ENCODE data around the gene CENPU. TPM values are rescaled to one million over a fixed set of nuclear protein-coding genes. Genes with fewer than 3 reads are reported as not detected.

The CENPU gene
- total and polyA plus RNA-seq, 2 of the 8 experiments (the other 6 are each of a cell fraction or from before 2014, with no cell fraction given) = 32.1 to 122 TPM

DNA sequence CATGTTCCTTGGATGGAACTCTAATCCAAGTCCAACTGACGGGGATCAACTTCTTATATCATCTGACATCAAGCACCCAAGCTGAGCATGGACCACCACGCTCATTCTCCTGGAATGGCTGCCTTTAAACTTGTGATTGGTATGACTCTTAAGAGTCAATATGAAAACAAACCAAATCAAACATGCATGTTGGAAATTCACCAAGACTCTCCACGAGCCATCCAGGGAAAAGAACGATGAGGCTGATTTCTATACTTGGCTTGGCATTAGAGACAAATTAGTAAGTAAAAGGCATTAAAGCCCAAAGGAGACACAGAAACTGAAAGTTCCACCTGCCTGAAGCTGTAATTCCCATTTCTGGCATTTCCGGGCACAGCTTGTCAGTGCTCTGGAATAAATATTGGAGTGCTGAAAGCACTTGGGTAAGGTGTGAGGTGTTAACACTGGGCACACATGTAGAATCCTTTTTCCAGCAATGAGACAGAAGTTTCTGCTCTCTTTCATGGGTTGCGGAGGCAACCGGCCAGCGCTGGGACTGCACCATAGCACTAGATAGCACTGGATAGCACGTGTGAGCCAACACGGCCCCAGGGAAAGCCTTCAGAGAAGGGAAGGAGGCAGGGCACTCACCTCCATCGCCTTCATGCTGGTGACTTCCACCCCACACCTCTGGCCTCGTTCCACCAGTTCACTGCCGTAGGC is 42.1 kb upstream of the CENPU start (continued):
- TF ChIP-seq CBX8 (IDR thresholded peaks at IDR 0.05; ENCODE audit: borderline replicate concordance, low read depth, low read length) = no peak

Measured in H1 (cell line).